Pancreas (tissue), 10 donors: ENCODE measurements around the gene HBQ1. TPM values are rescaled to one million over a fixed set of nuclear protein-coding genes. Genes with fewer than 3 reads are reported as not detected.
"Not testable (repeated sequence)": the region's sequence is repeated elsewhere in the genome, so short reads cannot be mapped to it uniquely, and the experiment has no call there.

Source experiments
- ATAC-seq, 4 donors: fragments of 200-7000 bp; cut with Tn5 transposase; one replicate each; pipeline versions ENCODE4 v1.8.0 to v1.9.1; 2020; ENCODE audit warnings: mild to moderate bottlenecking in 4 of 4, moderate library complexity in 4 of 4
- DNase-seq, 6 donors: peaks; one replicate each; pipeline ENCODE4 v3.0.0-alpha.2; 2020
- FAIRE-seq: peaks from 2 replicates; lab custom pipeline; 2012; peaks lifted over from hg19 to GRCh38; lab: Jason Lieb, UNC
- H3K27ac ChIP-seq, 4 donors: fragments of 200-600 bp; sonication (generic); 1 replicate in 3 of 4; 2 replicates in 1 of 4; pipeline versions ENCODE4 v1.5.0 to v1.8.0; 2020
- H3K27me3 ChIP-seq, 4 donors: fragments of 200-600 bp; one replicate each; pipeline ENCODE4 v1.8.0; 2021
- H3K36me3 ChIP-seq, 3 donors: fragments of 200-600 bp; sonication (generic) in 1 of 3; one replicate each; pipeline versions ENCODE4 v1.5.0 to v1.8.0; 2020 to 2021
- H3K4me1 ChIP-seq, 3 donors: fragments of 200-600 bp; one replicate each; pipeline ENCODE4 v1.8.0; 2021
- H3K4me3 ChIP-seq, 4 donors: fragments of 200-600 bp; sonication (generic) in 2 of 4; one replicate each; pipeline versions ENCODE4 v1.5.0 to v1.8.0; 2020 to 2021
- H3K9me3 ChIP-seq, 4 donors: fragments of 200-600 bp; one replicate each; pipeline ENCODE4 v1.8.0; 2021
- CTCF ChIP-seq, 4 donors: fragments of 200-600 bp; sonication (generic) in 3 of 4; IDR thresholded peaks; one replicate each; pipeline versions ENCODE4 v1.5.0 to v1.8.0; 2021; ENCODE audit warnings: antibody characterized with exemption in 4 of 4
- WGBS, 2 donors: extraction: QIAGEN DNeasy Blood & Tissue Kit; methylation state at CpG; one replicate each; pipeline ENCODE4 v1.1.7; 2013; 5-methylcytosine and 5-hydroxymethylcytosine counted together
- intact Hi-C, 3 donors: fragments of 100-400 bp; cut with DNase I; formaldehyde crosslinking; loops; one replicate each; pipeline versions ENCODE4 v1.11.1 to v1.14.2; 2022
- polyA plus RNA-seq, 2 donors: library from polyadenylated mRNA; stranded (reverse); fragments of 200-250 nt; gene quantifications; one replicate each; pipeline ENCODE4 v1.2.3, GENCODE V29; 2013
- total RNA-seq, 6 donors: library from RNA; stranded (reverse); fragmentation: NEBNext Ultra II Directional in 4 of 6; extraction: Animal tissue kit (Norgen Biotek cat#: 25700) in 4 of 6; gene quantifications; one replicate each; pipeline versions ENCODE4 v1.2.1 to v1.2.4, GENCODE V29; 2021 to 2023
- donor health status: healthy with polysubstance abuse.
- donor health status: DM: no; HTN: no; CAD: no; lungs with moderate emphysema.
- donor health status: DM: no; HTN: no; CAD: no.
- donor health status: control.
- donor health status: control.
- donor health status: Bipolar disorder and iron deficiency.
- donor health status: DM: yes; HTN: yes; CAD: no.
- donor health status: DM: no; HTN: no; CAD: no.
- donor health status: DM: no; HTN: no; CAD: no.
- donor health status: DM: yes; HTN: yes; CAD: no.

The HBQ1 gene
- total and polyA plus RNA-seq, 8 donors: 0.32 TPM; not detected in 7

GRCh38 chr16:146646-147045 lies 33.6 kb upstream of the HBQ1 start:
- no peak for ATAC-seq
- 78 to 84% methylated on average over 2 of the region's 2 CpGs for WGBS, 2 donors
- intact Hi-C loops: no loop called here
- Histone ChIP-seq H3K9me3 (no peaks in the 10 kb centered on the region), H3K27me3 (no peaks in the 10 kb centered on the region), H3K36me3 (no peaks in the 10 kb centered on the region), H3K4me1 (no peaks in the 10 kb centered on the region), H3K27ac (no peak overlapping the region), H3K4me3 (no peak overlapping the region)
- no peak for FAIRE-seq
- no peak for DNase-seq
- no peak for TF ChIP-seq CTCF (IDR thresholded peaks at IDR 0.05)

- Histone ChIP-seq H3K27me3 (no peaks in the 10 kb centered on the region), H3K36me3 (no peaks in the 10 kb centered on the region), H3K4me1 (no peaks in the 10 kb centered on the region), H3K27ac (no peak overlapping the region), H3K9me3 (no peaks in the 10 kb centered on the region), H3K4me3 (no peak overlapping the region)
- FAIRE-seq (no peak), DNase-seq (no peak), ATAC-seq (no peak)
- 34 to 43% methylated on average over 9 of the region's 9 CpGs for WGBS, 2 donors
- no peak for TF ChIP-seq CTCF (IDR thresholded peaks at IDR 0.05)
- intact Hi-C loops: no loop called here
These were observed 31.1 kb upstream of the HBQ1 start for GRCh38 chr16:149024-149660.

GRCh38 chr16:152141-153128 lies 27.8 kb upstream of the HBQ1 start, which contains the start of gene HBZ:
TSS of gene HBZ (plus strand) at chr16:152644. CDS start at chr16:152910, 266 bp downstream.
- no peaks in the 10 kb centered on the region for H3K36me3 ChIP-seq
- no peaks in the 10 kb centered on the region for H3K9me3 ChIP-seq
- WGBS, 2 donors: 77 to 80% methylated on average over 17 of the region's 17 CpGs
- FAIRE-seq: no peak
- no peak within 1 kb of the TSS for H3K27ac ChIP-seq
- peaks cover 0 to 5% (median 3%) of the 10 kb centered on the region in 3 donors for H3K4me1 ChIP-seq
- TF ChIP-seq CTCF (IDR thresholded peaks at IDR 0.05): no peak
- ATAC-seq: no peak
- intact Hi-C loops: no loop called here
- no peaks in the 10 kb centered on the region for H3K27me3 ChIP-seq
- H3K4me3 ChIP-seq: no peak within 1 kb of the TSS
- no peak for DNase-seq

- H3K4me3 ChIP-seq, H3K9me3 ChIP-seq, intact Hi-C loops, DNase-seq, H3K4me1 ChIP-seq, H3K36me3 ChIP-seq, H3K27ac ChIP-seq, FAIRE-seq, H3K27me3 ChIP-seq: not testable (repeated sequence)
- WGBS, 2 donors: 67 to 69% methylated on average over 3 to 4 of the region's 6 CpGs
- peak in 3 of 4 donors; percentile 15 to 36 (median 35) for ATAC-seq
These were observed 27.1 kb upstream of the HBQ1 start for GRCh38 chr16:153129-153521.

- H3K9me3 ChIP-seq, H3K4me3 ChIP-seq, intact Hi-C loops, FAIRE-seq, H3K4me1 ChIP-seq, DNase-seq, H3K36me3 ChIP-seq, H3K27me3 ChIP-seq, H3K27ac ChIP-seq: not testable (repeated sequence)
- ATAC-seq: peak in 1 of 4 donors; percentile 4
- WGBS, 2 donors: 7% methylated on average over 3 of the region's 74 CpGs; no CpG with 5 or more reads in 1 of the 2 donors
These were observed 26.6 kb upstream of the HBQ1 start for GRCh38 chr16:153550-154216.
